ENCODE measurements around the gene OR4F15.

Gene OR4F15

DNA sequence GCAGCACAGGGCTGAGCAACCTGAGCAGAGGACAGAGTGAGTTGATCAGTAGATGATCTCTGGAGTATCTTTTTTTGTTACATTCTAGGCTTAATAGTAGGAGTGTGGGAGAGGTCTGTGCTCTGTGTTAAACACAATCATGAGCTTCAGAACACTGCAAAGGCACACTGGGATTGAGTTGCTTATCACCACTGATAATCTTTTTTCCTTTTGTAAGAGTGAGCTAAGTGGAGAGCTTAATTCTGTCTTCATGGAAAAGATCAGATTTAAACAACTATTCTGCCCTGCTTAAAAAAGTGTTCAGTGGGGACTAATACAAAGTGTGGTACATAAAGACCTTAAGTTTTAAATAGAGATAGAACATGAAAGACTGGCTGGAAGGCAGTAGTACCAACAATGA, 7.6 kb upstream of the OR4F15 start:
- no peak for DNase-seq (ENCODE audit: low spot score)

- no peak for DNase-seq (ENCODE audit: low spot score)
Observed at GRCh38 chr15:101804941-101805340, 7.1 kb upstream of the OR4F15 start.

DNA sequence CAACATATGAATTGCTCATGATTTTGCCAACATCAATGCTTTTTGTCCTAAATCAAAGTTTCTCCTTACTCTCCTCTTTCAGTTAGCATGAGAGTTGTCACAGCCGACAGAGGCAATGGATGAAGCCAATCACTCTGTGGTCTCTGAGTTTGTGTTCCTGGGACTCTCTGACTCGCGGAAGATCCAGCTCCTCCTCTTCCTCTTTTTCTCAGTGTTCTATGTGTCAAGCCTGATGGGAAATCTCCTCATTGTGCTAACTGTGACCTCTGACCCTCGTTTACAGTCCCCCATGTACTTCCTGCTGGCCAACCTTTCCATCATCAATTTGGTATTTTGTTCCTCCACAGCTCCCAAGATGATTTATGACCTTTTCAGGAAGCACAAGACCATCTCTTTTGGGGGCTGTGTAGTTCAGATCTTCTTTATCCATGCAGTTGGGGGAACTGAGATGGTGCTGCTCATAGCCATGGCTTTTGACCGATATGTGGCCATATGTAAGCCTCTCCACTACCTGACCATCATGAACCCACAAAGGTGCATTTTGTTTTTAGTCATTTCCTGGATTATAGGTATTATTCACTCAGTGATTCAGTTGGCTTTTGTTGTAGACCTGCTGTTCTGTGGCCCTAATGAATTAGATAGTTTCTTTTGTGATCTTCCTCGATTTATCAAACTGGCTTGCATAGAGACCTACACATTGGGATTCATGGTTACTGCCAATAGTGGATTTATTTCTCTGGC, 6.2 kb upstream of the OR4F15 start:
- no peak for DNase-seq (ENCODE audit: low spot score)

- no peak for DNase-seq (ENCODE audit: low spot score)
Observed at GRCh38 chr15:101807345-101807945, 4.6 kb upstream of the OR4F15 start.

GRCh38 chr15:101808201-101808600, 3.8 kb upstream of the OR4F15 start:
- no peak for DNase-seq (ENCODE audit: low spot score)

- no peak for DNase-seq (ENCODE audit: low spot score)
Observed at GRCh38 chr15:101810456-101810855, 1.5 kb upstream of the OR4F15 start.

DNA sequence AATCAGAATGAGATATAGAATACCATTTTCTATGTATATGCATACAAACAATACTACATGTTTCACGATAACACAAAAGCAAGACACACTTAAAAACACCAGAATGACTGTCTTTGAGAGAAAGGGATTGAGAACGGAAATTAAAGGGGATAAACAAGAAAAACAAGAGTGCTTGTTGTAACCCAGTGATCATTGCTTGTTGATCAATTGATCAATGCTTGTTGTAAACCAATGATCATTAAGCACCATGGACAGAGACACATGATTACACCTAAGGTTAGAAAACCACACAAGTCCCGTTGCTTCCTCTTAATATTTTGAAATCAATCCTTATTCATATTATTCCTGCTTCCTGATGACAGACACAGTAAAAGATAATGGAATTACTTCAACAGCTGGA, 1.1 kb upstream of the OR4F15 start:
- no peak for DNase-seq (ENCODE audit: low spot score)

- DNase-seq (ENCODE audit: low spot score): peak; percentile 25
Observed at GRCh38 chr15:101813803-101814534, 2.0 kb downstream of the OR4F15 start.

DNA sequence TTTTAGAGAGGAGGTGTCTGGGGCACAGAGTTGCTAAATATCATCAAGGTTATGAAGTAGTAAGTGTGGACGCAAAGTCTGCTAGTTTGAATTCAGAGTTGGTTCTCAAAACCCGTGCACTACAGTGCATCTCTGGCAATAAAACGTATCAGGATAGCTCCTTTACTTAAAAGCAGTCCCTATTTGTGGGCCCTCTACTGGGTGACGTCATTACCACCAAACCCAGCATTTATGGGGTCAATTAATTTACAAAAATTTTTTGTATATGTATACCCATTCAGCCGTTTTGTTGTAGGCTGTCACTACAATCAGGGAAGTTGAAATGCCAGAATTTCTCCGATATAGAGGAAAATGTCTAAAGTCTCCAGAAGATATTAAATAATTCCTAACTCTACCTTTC, 8.8 kb downstream of the OR4F15 start:
- no peak for DNase-seq (ENCODE audit: low spot score)

DNA sequence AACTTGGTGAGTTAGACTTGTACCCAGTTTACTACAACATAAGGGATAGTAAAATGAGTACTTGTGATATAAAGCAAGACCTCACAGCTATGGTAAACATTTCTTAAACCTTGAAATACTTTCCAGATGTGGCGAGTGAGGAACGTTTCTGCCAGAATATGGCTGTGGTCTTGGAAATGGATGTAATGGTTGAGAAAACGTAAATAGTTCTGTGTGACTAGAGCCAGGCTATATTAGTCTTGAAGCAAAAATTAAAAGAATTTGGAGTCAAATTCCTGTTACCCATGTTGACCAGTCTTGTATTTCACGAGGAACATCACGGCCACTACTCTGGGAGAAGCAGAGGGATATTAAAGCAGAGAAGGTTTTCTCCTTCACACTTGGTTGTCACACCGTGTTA, 15.3 kb downstream of the OR4F15 start:
- DNase-seq (ENCODE audit: low spot score): no peak

DNA sequence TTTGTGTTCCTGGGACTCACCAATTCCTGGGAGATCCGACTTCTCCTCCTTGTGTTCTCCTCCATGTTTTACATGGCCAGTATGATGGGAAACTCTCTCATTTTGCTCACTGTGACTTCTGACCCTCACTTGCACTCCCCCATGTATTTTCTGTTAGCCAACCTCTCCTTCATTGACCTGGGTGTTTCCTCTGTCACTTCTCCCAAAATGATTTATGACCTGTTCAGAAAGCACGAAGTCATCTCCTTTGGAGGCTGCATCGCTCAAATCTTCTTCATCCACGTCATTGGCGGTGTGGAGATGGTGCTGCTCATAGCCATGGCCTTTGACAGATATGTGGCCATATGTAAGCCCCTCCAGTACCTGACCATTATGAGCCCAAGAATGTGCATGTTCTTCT, 16.8 kb downstream of the OR4F15 start:
- DNase-seq (ENCODE audit: low spot score): no peak

DNA sequence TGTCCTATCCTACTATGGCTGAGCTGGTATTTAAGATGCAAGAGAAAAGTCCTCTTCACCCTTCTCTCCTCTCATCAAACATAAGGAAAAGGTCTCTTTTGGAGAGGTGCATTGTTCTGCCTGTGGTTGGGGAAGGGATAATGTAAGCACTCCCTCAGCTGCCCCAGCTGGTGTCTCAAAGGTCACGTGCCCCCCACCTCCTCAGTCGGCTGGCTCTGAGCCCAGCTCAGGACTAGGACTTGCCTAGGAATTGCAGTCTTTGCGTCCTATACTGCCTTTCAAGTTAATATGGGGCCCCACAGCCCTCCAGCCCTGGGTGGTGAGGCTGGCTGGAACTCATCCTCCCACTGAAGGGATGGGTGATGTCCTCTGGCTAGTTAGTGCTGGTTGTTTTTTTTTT, 29.7 kb downstream of the OR4F15 start:
- DNase-seq (ENCODE audit: low spot score): no peak

- no peak for DNase-seq (ENCODE audit: low spot score)
Observed at GRCh38 chr15:101844916-101845315, 32.9 kb downstream of the OR4F15 start.

GRCh38 chr15:101852356-101852755, 40.4 kb downstream of the OR4F15 start:
- DNase-seq (ENCODE audit: low spot score): no peak
